ENCODE data around the gene RNF121. TPM values are rescaled to one million over a fixed set of nuclear protein-coding genes. Genes with fewer than 3 reads are reported as not detected.

Gene RNF121
- total RNA-seq, 6 donors from 2014 or later, result 16.0 to 112 (median 28.3) TPM

- H3K9me3 ChIP-seq, result no peaks in the 10 kb centered on the region
- peaks cover 0 to 6% (median 0%) of the 10 kb centered on the region in 4 donors for H3K4me1 ChIP-seq
- 88 to 90% methylated on average over 4 of the region's 4 CpGs for WGBS, 2 donors
- no peak overlapping the region for H3K4me3 ChIP-seq
- no peaks in the 10 kb centered on the region for H3K27me3 ChIP-seq
- TF ChIP-seq POLR2AphosphoS5 (IDR thresholded peaks at IDR 0.05), result no peak
- no peak for TF ChIP-seq CTCF (IDR thresholded peaks at IDR 0.05)
- no peak for TF ChIP-seq POLR2A (IDR thresholded peaks at IDR 0.05)
- TF ChIP-seq EP300 (IDR thresholded peaks at IDR 0.05), result no peak
- H3K36me3 ChIP-seq, result peaks cover 0 to 18% (median 1%) of the 10 kb centered on the region in 4 donors
- no peak for DNase-seq
- H3K27ac ChIP-seq, result no peak overlapping the region
- ATAC-seq (ENCODE audit: low FRiP score in 2 of 2), result no peak
Measured at GRCh38 chr11:71979094-71979493, 50.2 kb downstream of the RNF121 start.

GRCh38 chr11:71979602-71980001 lies 50.8 kb downstream of the RNF121 start:
- no peak overlapping the region for H3K4me3 ChIP-seq
- peaks cover 0 to 18% (median 1%) of the 10 kb centered on the region in 4 donors for H3K36me3 ChIP-seq
- no peak overlapping the region for H3K27ac ChIP-seq
- no peak for TF ChIP-seq POLR2A (IDR thresholded peaks at IDR 0.05)
- no peak for TF ChIP-seq CTCF (IDR thresholded peaks at IDR 0.05)
- no peak for TF ChIP-seq POLR2AphosphoS5 (IDR thresholded peaks at IDR 0.05)
- no peak for TF ChIP-seq EP300 (IDR thresholded peaks at IDR 0.05)
- H3K27me3 ChIP-seq, result no peaks in the 10 kb centered on the region
- WGBS, 2 donors, result 85 to 91% methylated on average over 3 of the region's 3 CpGs
- ATAC-seq (ENCODE audit: low FRiP score in 2 of 2) (no peak), DNase-seq (no peak)
- no peaks in the 10 kb centered on the region for H3K9me3 ChIP-seq
- peaks cover 0 to 6% (median 0%) of the 10 kb centered on the region in 4 donors for H3K4me1 ChIP-seq

- H3K27me3 ChIP-seq, result no peaks in the 10 kb centered on the region
- DNase-seq (no peak), ATAC-seq (ENCODE audit: low FRiP score in 2 of 2) (no peak)
- no peaks in the 10 kb centered on the region for H3K9me3 ChIP-seq
- no peak overlapping the region for H3K27ac ChIP-seq
- no peaks in the 10 kb centered on the region for H3K4me1 ChIP-seq
- TF ChIP-seq CTCF (IDR thresholded peaks at IDR 0.05) (no peak), EP300 (IDR thresholded peaks at IDR 0.05) (no peak), POLR2A (IDR thresholded peaks at IDR 0.05) (no peak), POLR2AphosphoS5 (IDR thresholded peaks at IDR 0.05) (no peak)
- WGBS, 2 donors, result 75 to 87% methylated on average over 2 of the region's 2 CpGs
- peaks cover 0 to 24% (median 2%) of the 10 kb centered on the region in 4 donors for H3K36me3 ChIP-seq
- H3K4me3 ChIP-seq, result no peak overlapping the region
Measured at GRCh38 chr11:71986131-71986530, 57.3 kb downstream of the RNF121 start.

- peaks cover 0 to 27% (median 2%) of the 10 kb centered on the region in 4 donors for H3K36me3 ChIP-seq
- WGBS, 2 donors, result 40 to 50% methylated on average over 2 of the region's 2 CpGs
- no peak overlapping the region for H3K27ac ChIP-seq
- H3K4me3 ChIP-seq, result no peak overlapping the region
- ATAC-seq (ENCODE audit: low FRiP score in 2 of 2), result no peak
- no peak for DNase-seq
- TF ChIP-seq POLR2A (IDR thresholded peaks at IDR 0.05), result no peak
- TF ChIP-seq POLR2AphosphoS5 (IDR thresholded peaks at IDR 0.05), result no peak
- no peak for TF ChIP-seq EP300 (IDR thresholded peaks at IDR 0.05)
- TF ChIP-seq CTCF (IDR thresholded peaks at IDR 0.05), result no peak
- H3K4me1 ChIP-seq, result no peaks in the 10 kb centered on the region
- no peaks in the 10 kb centered on the region for H3K9me3 ChIP-seq
- no peaks in the 10 kb centered on the region for H3K27me3 ChIP-seq
Measured at GRCh38 chr11:71987521-71987920, 58.7 kb downstream of the RNF121 start.

- Histone ChIP-seq H3K36me3 (peaks cover 0 to 25% (median 2%) of the 10 kb centered on the region in 4 donors), H3K27ac (no peak overlapping the region), H3K27me3 (no peaks in the 10 kb centered on the region), H3K4me3 (no peak overlapping the region), H3K9me3 (no peaks in the 10 kb centered on the region), H3K4me1 (no peaks in the 10 kb centered on the region)
- WGBS, 2 donors, result 71 to 88% methylated on average over 3 of the region's 3 CpGs
- ATAC-seq (ENCODE audit: low FRiP score in 2 of 2) (peak in 1 of 2 donors; percentile 83), DNase-seq (no peak)
- no peak for TF ChIP-seq POLR2AphosphoS5 (IDR thresholded peaks at IDR 0.05)
- no peak for TF ChIP-seq EP300 (IDR thresholded peaks at IDR 0.05)
- no peak for TF ChIP-seq POLR2A (IDR thresholded peaks at IDR 0.05)
Measured at GRCh38 chr11:71988050-71988449, 59.2 kb downstream of the RNF121 start.

All from upper lobe of left lung (tissue), 6 donors.